Ovary (tissue), 9 donors: ENCODE data around the gene OR10G7. TPM values are rescaled to one million over a fixed set of nuclear protein-coding genes. Genes with fewer than 3 reads are reported as not detected.

ENCODE experiments used
- DNase-seq, 5 donors: peaks; one replicate each; pipeline ENCODE4 v3.0.0-alpha.2; 2019 to 2020
- H3K27ac ChIP-seq, 2 donors: fragments of 200-600 bp; one replicate each; pipeline versions ENCODE4 v1.5.1 to v1.8.0; 2019 to 2022
- H3K27me3 ChIP-seq: fragments of 200-600 bp; one replicate; pipeline ENCODE4 v1.8.0; 2022
- H3K36me3 ChIP-seq: fragments of 200-600 bp; sonication (generic); one replicate; pipeline ENCODE4 v1.5.1; 2019
- H3K4me1 ChIP-seq: one replicate; pipeline ENCODE4 v1.8.1; 2013; ENCODE audit warnings: mild to moderate bottlenecking, moderate library complexity; ENCODE audit not compliant: insufficient read depth
- H3K4me3 ChIP-seq: fragments of 200-600 bp; sonication (generic); one replicate; pipeline ENCODE4 v1.5.1; 2017
- H3K9me3 ChIP-seq, 2 donors: fragments of 200-600 bp in 1 of 2; sonication (generic) in 1 of 2; one replicate each; pipeline versions ENCODE4 v1.5.1 to v1.8.1; 2013 to 2019; ENCODE audit warnings: mild to moderate bottlenecking in 1 of 2, moderate library complexity in 1 of 2
- CTCF ChIP-seq, 3 donors: fragments of 450-650 bp in 2 of 3; fragments of 200-600 bp in 1 of 3; IDR thresholded peaks; one replicate each; pipeline versions ENCODE4 v1.5.1 to v1.8.0; 2016 to 2022; ENCODE audit warnings: antibody characterized with exemption in 3 of 3, mild to moderate bottlenecking in 1 of 3
- EP300 ChIP-seq: sonication (generic); formaldehyde crosslinking; IDR thresholded peaks from one replicate; pipeline ENCODE4 v1.6.1; 2017; ENCODE audit warnings: antibody characterized with exemption
- POLR2A ChIP-seq: fragments of 450-650 bp; IDR thresholded peaks from one replicate; pipeline ENCODE4 v1.6.1; 2017; ENCODE audit warnings: antibody characterized with exemption, mild to moderate bottlenecking, moderate library complexity
- WGBS, 3 donors: extraction: QIAGEN DNeasy Blood & Tissue Kit in 1 of 3; methylation state at CpG; one replicate each; pipeline versions ENCODE4 v1.1.5 to v1.1.7; 2013 to 2017; 5-methylcytosine and 5-hydroxymethylcytosine counted together
- intact Hi-C, 4 donors: fragments of 100-400 bp; cut with DNase I; formaldehyde crosslinking; loops; one replicate each; pipeline versions ENCODE4 v1.11.0 to v1.15.1; 2022 to 2023
- polyA plus RNA-seq, 2 donors: library from polyadenylated mRNA; stranded (reverse); fragments of 200-250 nt in 1 of 2; fragments of 350-450 nt in 1 of 2; fragmentation: Illumina TruSeq in 1 of 2; extraction: RNeasy Lipid Tissue Mini Kit (QIAGEN cat#74804) in 1 of 2; gene quantifications; one replicate each; pipeline ENCODE4 v1.2.3, GENCODE V29; 2013 to 2014
- total RNA-seq, 7 donors: library from RNA; depleted of rRNA in 2 of 7; stranded (reverse); fragments of >200 nt in 2 of 7; fragmentation: NEBNext Ultra II Directional in 3 of 7; extraction: Animal tissue kit (Norgen Biotek cat#: 25700) in 3 of 7; gene quantifications; one replicate each; pipeline versions ENCODE4 v1.1.0 to v1.2.4, GENCODE V29; 2016 to 2023
- donor health status: DM: no; HTN: no; CAD: no; lungs with moderate emphysema.
- donor health status: DM: no; HTN: no; CAD: no.
- donor health status: Bipolar disorder and iron deficiency.
- donor health status: DM: yes; HTN: yes; CAD: no.
- donor health status: DM: no; HTN: no; CAD: no.
- donor health status: DM: yes; HTN: yes; CAD: no.

OR10G7 gene
- total and polyA plus RNA-seq, 9 donors, result not detected

GRCh38 chr11:124075841-124076651, 34.9 kb upstream of the OR10G7 start:
- H3K36me3 ChIP-seq, result no peaks in the 10 kb centered on the region
- H3K27me3 ChIP-seq, result no peaks in the 10 kb centered on the region
- H3K4me1 ChIP-seq, result no peaks in the 10 kb centered on the region
- no peak overlapping the region for H3K27ac ChIP-seq
- H3K4me3 ChIP-seq, result no peak overlapping the region
- 3 to 15% (median 4%) methylated on average over 33 to 36 of the region's 36 CpGs for WGBS, 3 donors
- H3K9me3 ChIP-seq, result no peaks in the 10 kb centered on the region
- DNase-seq, result no peak
- TF ChIP-seq EP300, result no peak
- no peak for TF ChIP-seq POLR2A
- TF ChIP-seq CTCF (IDR thresholded peaks at IDR 0.05), result no peak
- intact Hi-C loops, result loop anchor here in 2 of 4 donors (10.0 kb wide), 2 partner anchors 499 to 509 kb away; no protein-coding TSS in a partner anchor

- 59 to 63% (median 61%) methylated on average over 4 to 6 of the region's 6 CpGs for WGBS, 3 donors
- Histone ChIP-seq H3K27me3 (no peaks in the 10 kb centered on the region), H3K4me1 (no peaks in the 10 kb centered on the region), H3K4me3 (no peak overlapping the region), H3K9me3 (no peaks in the 10 kb centered on the region), H3K27ac (no peak overlapping the region), H3K36me3 (no peaks in the 10 kb centered on the region)
- no peak for DNase-seq
- intact Hi-C loops, result loop anchor here in 2 of 4 donors (10.0 kb wide), 2 partner anchors 499 to 509 kb away; no protein-coding TSS in a partner anchor
- TF ChIP-seq POLR2A (no peak), CTCF (IDR thresholded peaks at IDR 0.05) (no peak), EP300 (no peak)
Observed at GRCh38 chr11:124075492-124075840, 34.3 kb upstream of the OR10G7 start.

GRCh38 chr11:124074554-124074953, 33.4 kb upstream of the OR10G7 start:
- Histone ChIP-seq H3K27me3 (no peaks in the 10 kb centered on the region), H3K9me3 (no peaks in the 10 kb centered on the region), H3K36me3 (no peaks in the 10 kb centered on the region), H3K4me1 (no peaks in the 10 kb centered on the region), H3K27ac (no peak overlapping the region), H3K4me3 (no peak overlapping the region)
- TF ChIP-seq POLR2A (no peak), CTCF (IDR thresholded peaks at IDR 0.05) (no peak), EP300 (no peak)
- 79 to 90% (median 82%) methylated on average over 5 of the region's 5 CpGs for WGBS, 3 donors
- intact Hi-C loops, result loop anchor here in 2 of 4 donors (10.0 kb wide), 2 partner anchors 500 to 510 kb away; no protein-coding TSS in a partner anchor
- no peak for DNase-seq

- WGBS, 3 donors, result 89 to 92% (median 90%) methylated on average over 8 of the region's 8 CpGs
- no peaks in the 10 kb centered on the region for H3K27me3 ChIP-seq
- no peaks in the 10 kb centered on the region for H3K36me3 ChIP-seq
- intact Hi-C loops, result loop anchor here in 2 of 4 donors (10.0 kb wide), 2 partner anchors 503 to 513 kb away; no protein-coding TSS in a partner anchor
- H3K9me3 ChIP-seq, result no peaks in the 10 kb centered on the region
- DNase-seq, result no peak
- H3K4me1 ChIP-seq, result no peaks in the 10 kb centered on the region
- no peak overlapping the region for H3K4me3 ChIP-seq
- H3K27ac ChIP-seq, result no peak overlapping the region
- TF ChIP-seq POLR2A (no peak), EP300 (no peak), CTCF (IDR thresholded peaks at IDR 0.05) (no peak)
Observed at GRCh38 chr11:124072147-124072546, 31.0 kb upstream of the OR10G7 start.
